IMR-90 (cell line): Measurements from ENCODE around the gene ITPR2. TPM values are rescaled to one million over a fixed set of nuclear protein-coding genes. Genes with fewer than 3 reads are reported as not detected.

ENCODE experiments used
- ATAC-seq: fragments of 200-7000 bp; cut with Tn5 transposase; 2 replicates; pipeline ENCODE4 v1.9.1; 2020; ENCODE audit warnings: low read depth, mild to moderate bottlenecking, moderate library complexity
- BruUV-seq: library from RNA; stranded (reverse); fragments of 400-500 nt; replicated peaks from 2 replicates; lab custom pipeline; 2021; lab: Mats Ljungman, UMichigan
- CTCF ChIA-PET: fragments of 300-600 bp; formaldehyde crosslinking; extraction: SDS; loops from one replicate; lab custom pipeline; 2021; ENCODE audit warnings: antibody characterized with exemption; lab: Yijun Ruan, JAX
- POLR2A ChIA-PET: fragments of 300-600 bp; sonication (Branson Sonifier 250); formaldehyde crosslinking; loops from one replicate; lab custom pipeline; 2022; ENCODE audit warnings: antibody characterized with exemption; ENCODE audit not compliant: unreplicated experiment; lab: Charles Lee
- DNase-seq: peaks from one replicate; pipeline ENCODE4 v3.0.0; 2013
- H2AFZ ChIP-seq: replicated peaks from 2 replicates; pipeline ENCODE3; 2013; ENCODE audit warnings: low read length, mild to moderate bottlenecking; ENCODE audit not compliant: poor library complexity
- H2AK5ac ChIP-seq: 2 replicates; pipeline ENCODE4 v1.6.1; 2013; ENCODE audit warnings: low read depth, low read length, inconsistent platforms
- H2AK9ac ChIP-seq: replicated peaks from 2 replicates; pipeline ENCODE3; 2013; ENCODE audit warnings: mild to moderate bottlenecking, low read depth, low read length, moderate library complexity; ENCODE audit not compliant: poor library complexity
- H2BK120ac ChIP-seq: 2 replicates; pipeline ENCODE4 v1.6.1; 2013; ENCODE audit warnings: low read depth, low read length, inconsistent platforms
- H2BK15ac ChIP-seq: 3 replicates; pipeline ENCODE4 v1.6.1; 2013; ENCODE audit warnings: low read depth, low read length, inconsistent platforms
- H2BK20ac ChIP-seq: 2 replicates; pipeline ENCODE4 v1.6.1; 2013; ENCODE audit warnings: low read depth, mild to moderate bottlenecking, inconsistent platforms, low read length, moderate library complexity
- H2BK5ac ChIP-seq: 2 replicates; pipeline ENCODE4 v1.6.1; 2013; ENCODE audit warnings: mild to moderate bottlenecking, low read depth, low read length, inconsistent platforms; ENCODE audit not compliant: poor library complexity, severe bottlenecking
- H3K14ac ChIP-seq: replicated peaks from 2 replicates; pipeline ENCODE4 v1.6.1; 2013; ENCODE audit warnings: low read depth, low read length, inconsistent platforms
- H3K18ac ChIP-seq: 2 replicates; pipeline ENCODE4 v1.6.1; 2013; ENCODE audit warnings: low read depth, low read length, control low read depth
- H3K23ac ChIP-seq: 2 replicates; pipeline ENCODE4 v1.6.1; 2013; ENCODE audit warnings: low read depth, low read length, inconsistent platforms
- H3K27ac ChIP-seq: 2 replicates; pipeline ENCODE4 v1.5.1; 2013; ENCODE audit warnings: mild to moderate bottlenecking, control low read depth, low read length; ENCODE audit not compliant: insufficient read depth
- H3K27me3 ChIP-seq: 2 replicates; pipeline ENCODE4 v1.6.1; 2013; ENCODE audit warnings: low read length; ENCODE audit not compliant: control insufficient read depth, insufficient read depth
- H3K36me3 ChIP-seq: 2 replicates; pipeline ENCODE4 v1.6.1; 2013; ENCODE audit warnings: low read length, mixed read lengths; ENCODE audit not compliant: control insufficient read depth, insufficient read depth
- H3K4ac ChIP-seq: 2 replicates; pipeline ENCODE4 v1.6.1; 2013; ENCODE audit warnings: low read depth, low read length, inconsistent platforms
- H3K4me1 ChIP-seq: 2 replicates; pipeline ENCODE4 v1.6.1; 2013; ENCODE audit warnings: low read length, mixed read lengths; ENCODE audit not compliant: control insufficient read depth, insufficient read depth
- H3K4me2 ChIP-seq: 2 replicates; pipeline ENCODE4 v1.6.1; 2013; ENCODE audit warnings: low read depth, mild to moderate bottlenecking, control low read depth, low read length, moderate library complexity
- H3K4me3 ChIP-seq: 2 replicates; pipeline ENCODE4 v1.5.1; 2013; ENCODE audit warnings: low read depth, mild to moderate bottlenecking, control low read depth, low read length, moderate library complexity; ENCODE audit not compliant: insufficient read depth
- H3K56ac ChIP-seq: 2 replicates; pipeline ENCODE4 v1.6.1; 2013; ENCODE audit warnings: low read length, inconsistent platforms; ENCODE audit not compliant: insufficient read depth; ENCODE audit errors: extremely low read depth
- H3K79me1 ChIP-seq, 2 experiments: 2 replicates each; pipeline ENCODE4 v1.6.1; 2013; ENCODE audit warnings: low read length in 2 of 2, inconsistent platforms in 1 of 2, low read depth in 1 of 2
- H3K9ac ChIP-seq: 2 replicates; pipeline ENCODE4 v1.6.1; 2013; ENCODE audit warnings: low read depth, low read length, control low read depth
- H3K9me1 ChIP-seq: 2 replicates; pipeline ENCODE4 v1.6.1; 2013; ENCODE audit warnings: low read length, inconsistent platforms; ENCODE audit not compliant: insufficient read depth
- H3K9me3 ChIP-seq: 2 replicates; pipeline ENCODE4 v1.6.1; 2013; ENCODE audit warnings: low read length; ENCODE audit not compliant: control insufficient read depth, insufficient read depth
- H4K20me1 ChIP-seq: 2 replicates; pipeline ENCODE4 v1.6.1; 2013; ENCODE audit warnings: low read length, inconsistent platforms; ENCODE audit not compliant: insufficient read depth
- H4K5ac ChIP-seq: 2 replicates; pipeline ENCODE4 v1.6.1; 2013; ENCODE audit warnings: mild to moderate bottlenecking, low read depth, low read length, control low read depth
- H4K8ac ChIP-seq, 2 experiments: 2 replicates each; pipeline ENCODE4 v1.6.1; 2013; ENCODE audit warnings: low read depth in 2 of 2, low read length in 2 of 2, control low read depth in 1 of 2, inconsistent platforms in 1 of 2
- H4K91ac ChIP-seq: 2 replicates; pipeline ENCODE4 v1.6.1; 2013; ENCODE audit warnings: low read depth, low read length, inconsistent platforms; ENCODE audit not compliant: insufficient read depth
- BHLHE40 ChIP-seq: fragments of 150-350 bp; IDR thresholded peaks from 2 replicates; pipeline ENCODE4 v1.6.1; 2016; ENCODE audit warnings: mild to moderate bottlenecking, low read depth, low read length
- CHD1 ChIP-seq: IDR thresholded peaks from 2 replicates; pipeline ENCODE4 v1.6.1; 2012; ENCODE audit warnings: low read depth, low read length, improper control_type of control experiment
- FOS ChIP-seq: fragments of 150-350 bp; IDR thresholded peaks from 2 replicates; pipeline ENCODE4 v1.6.1; 2016; ENCODE audit warnings: low read depth, low read length
- POLR2A ChIP-seq: IDR thresholded peaks from 2 replicates; pipeline ENCODE4 v1.6.1; 2012; ENCODE audit warnings: mild to moderate bottlenecking, low read depth, low read length
- RCOR1 ChIP-seq: IDR thresholded peaks from 2 replicates; pipeline ENCODE4 v1.6.1; 2012; ENCODE audit warnings: mild to moderate bottlenecking, low read length, improper control_type of control experiment; ENCODE audit not compliant: insufficient replicate concordance
- USF2 ChIP-seq: fragments of 150-350 bp; IDR thresholded peaks from 2 replicates; pipeline ENCODE4 v1.6.1; 2017; ENCODE audit warnings: mild to moderate bottlenecking, antibody characterized with exemption, low read length, low read depth
- WGBS, 2 experiments: methylation state at CpG; one replicate each; pipeline versions ENCODE4 v1.1.5 to v1.1.7; 2013; ENCODE audit warnings: missing lambda C conversion rate in 2 of 2; ENCODE audit not compliant: insufficient read length in 1 of 2; ENCODE audit errors: extremely low coverage in 2 of 2; 5-methylcytosine and 5-hydroxymethylcytosine counted together
- dilution Hi-C: fragments of 300-500 bp; cut with HindIII; formaldehyde crosslinking; loops from one replicate; pipeline ENCODE4 v1.14.3; 2018; ENCODE audit warnings: low sequenced_read_pairs; ENCODE audit not compliant: unreplicated experiment
- in situ Hi-C: fragments of 300-500 bp; cut with MboI; formaldehyde crosslinking; loops from 3 replicates; pipeline ENCODE4 v1.14.3; 2019; ENCODE audit warnings: low sequenced_read_pairs, inconsistent platforms, mixed read lengths
- intact Hi-C: fragments of 100-400 bp; cut with micrococcal nuclease; formaldehyde crosslinking; loops from 2 replicates; pipeline ENCODE4 v1.10.0; 2022
- polyA plus RNA-seq, 3 experiments: library from polyadenylated mRNA; depleted of rRNA; stranded (reverse); fragments of >200 nt; gene quantifications; 2 replicates each; pipeline ENCODE4 v1.2.3, GENCODE V29; 2012; ENCODE audit warnings: low replicate concordance in 1 of 3
- total RNA-seq: library from RNA; depleted of rRNA; stranded (reverse); fragments of >200 nt; gene quantifications from 2 replicates; pipeline ENCODE4 v1.2.3, GENCODE V29; 2012

Gene ITPR2
- total and polyA plus RNA-seq, 2 of the 4 experiments (the other 2 are of a cell fraction) = 1.2 to 9.0 TPM

- TF ChIP-seq USF2 (no peak), POLR2A (no peak), RCOR1 (no peak), BHLHE40 (no peak)
Measured at GRCh38 chr12:26642361-26642760, 190.6 kb downstream of the ITPR2 start (continued).

GRCh38 chr12:26636710-26637328 is 196.2 kb downstream of the ITPR2 start:
- in situ Hi-C loops = no loop called here
- CTCF ChIA-PET = no interaction called here
- intact Hi-C loops = loop anchor here (10.0 kb wide), 1 partner anchor 248 kb away; no protein-coding TSS in a partner anchor

More at GRCh38 chr12:26636710-26637328, 196.2 kb downstream of the ITPR2 start:
- H2AK5ac ChIP-seq = no peak overlapping the region
- no peak overlapping the region for H3K23ac ChIP-seq
- ATAC-seq = peak; percentile 89
- H3K79me1 ChIP-seq = 0 out of 4 replicates have a peak, but pooled peaks cover 0 to 3% of the 10 kb centered on the region in 2 experiments
- H3K14ac ChIP-seq = no peak overlapping the region
- H3K9me1 ChIP-seq = peaks cover 5% of the 10 kb centered on the region; the same call in 1 of the 2 replicates
- no peak overlapping the region for H4K5ac ChIP-seq
- no peaks in the 10 kb centered on the region for H4K20me1 ChIP-seq
- dilution Hi-C loops = no loop called here
- H4K91ac ChIP-seq = no peak overlapping the region
- no CpG with 5 or more reads among the region's 2 CpGs for WGBS, 2 experiments
- H2AK9ac ChIP-seq = no peak overlapping the region
- H3K4me1 ChIP-seq = peaks cover 5% of the 10 kb centered on the region
- TF ChIP-seq FOS = 0 out of 2 replicates have a peak, but pooled peaks have one; percentile 8
- no peak for TF ChIP-seq CHD1
- H3K56ac ChIP-seq = no peak overlapping the region
- no peak overlapping the region for H3K18ac ChIP-seq
- peak; percentile 74 for DNase-seq
- no peaks in the 10 kb centered on the region for H3K36me3 ChIP-seq
- H2BK15ac ChIP-seq = peak overlapping the region; percentile 8; the same call in 1 of the 3 replicates
- H3K4ac ChIP-seq = peak overlapping the region; percentile 9; the same call in 1 of the 2 replicates
- H3K4me3 ChIP-seq = no peak overlapping the region
- no peak overlapping the region for H2AFZ ChIP-seq
- no peaks in the 10 kb centered on the region for H3K27me3 ChIP-seq
- no peak overlapping the region for H3K4me2 ChIP-seq
- H3K9me3 ChIP-seq = no peaks in the 10 kb centered on the region
- peak overlapping the region; percentile 63 for H2BK5ac ChIP-seq
- H3K27ac ChIP-seq = no peak overlapping the region
- BruUV-seq = no TSS peak
- H3K9ac ChIP-seq = no peak overlapping the region
- H2BK20ac ChIP-seq = no peak overlapping the region
- POLR2A ChIA-PET = no interaction called here
- H4K8ac ChIP-seq = no peak overlapping the region
- no peak overlapping the region for H2BK120ac ChIP-seq
